ENCODE results near the gene GYS2.

GYS2 gene

DNA sequence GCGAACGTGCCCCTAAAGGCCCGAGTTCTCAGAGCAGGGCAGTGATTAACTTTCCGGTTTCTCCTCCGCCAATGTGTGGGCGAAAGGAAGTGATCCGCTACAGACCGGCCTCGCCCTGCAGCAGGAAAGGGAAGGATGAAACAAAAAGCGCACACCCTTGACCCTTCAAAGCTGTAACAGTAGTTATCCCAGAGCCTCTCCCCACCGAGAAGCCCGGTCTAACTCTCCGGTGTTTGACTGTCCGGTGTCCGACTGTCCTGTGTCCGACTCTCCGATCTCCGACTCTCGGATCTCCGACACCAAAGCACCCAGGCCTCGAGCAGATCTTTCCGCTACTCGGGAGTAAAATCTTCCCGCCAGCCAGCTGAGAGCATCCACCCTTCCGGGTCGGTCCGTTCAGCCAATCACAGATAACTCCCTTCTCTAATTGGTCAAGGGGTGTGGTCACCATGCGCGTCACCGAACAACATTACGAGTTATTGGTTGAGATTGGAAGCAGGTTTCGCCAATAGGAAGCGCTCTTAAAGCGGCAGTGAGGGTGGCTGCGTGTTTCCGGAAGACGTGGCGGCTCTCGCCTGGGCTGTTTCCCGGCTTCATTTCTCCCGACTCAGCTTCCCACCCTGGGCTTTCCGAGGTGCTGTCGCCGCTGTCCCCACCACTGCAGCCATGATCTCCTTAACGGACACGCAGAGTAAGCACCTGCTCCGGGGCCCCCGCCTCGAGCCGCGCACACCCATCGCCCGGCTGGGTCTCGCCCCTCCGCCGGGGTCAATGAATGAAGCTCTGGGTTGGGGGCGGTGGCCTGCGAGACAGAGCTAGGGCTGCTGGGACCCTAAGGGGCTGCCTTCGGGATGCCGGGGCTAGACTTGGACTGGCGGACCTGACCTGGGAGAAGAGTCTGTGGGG is 103.1 kb downstream of the GYS2 start, which contains the start of the genes GOLT1B and RECQL:
TSS of gene GOLT1B (plus strand) at position 532 of the 906 bp plus-strand sequence. CDS start at position 667, 135 bp downstream.
TSS of gene RECQL (minus strand) at position 378 of the 906 bp plus-strand sequence. CDS start 2,065 bp downstream, outside the sequence.
- DNase-seq = peak; percentile 75 to 96 (median 92)

GRCh38 chr12:21500786-21501257 is 103.8 kb downstream of the GYS2 start:
- DNase-seq = no peak

DNA sequence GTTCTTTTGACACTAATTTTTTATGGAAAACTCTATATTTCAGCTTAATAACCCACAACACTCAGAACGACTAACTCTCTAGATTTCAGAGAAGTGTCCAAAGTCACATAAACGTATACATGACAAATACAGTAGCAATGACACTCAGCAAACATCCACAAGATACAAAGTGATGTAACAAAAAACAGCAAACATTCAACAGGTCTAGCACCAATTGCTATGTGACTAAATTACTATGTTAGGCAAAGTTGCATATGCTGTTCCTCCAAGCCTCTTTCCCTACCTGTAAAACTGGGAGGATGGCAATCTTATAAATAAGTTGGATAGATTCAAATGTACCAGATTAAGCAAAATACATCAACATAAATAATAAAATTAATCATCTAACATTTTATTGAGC is 104.9 kb downstream of the GYS2 start:
- no peak for DNase-seq

Measured in stimulated activated naive CD4-positive, alpha-beta T cell (primary cell).